HEK293T (cell line): ENCODE data around the gene CACNA1C.

Experiments used
- BHLHE40 ChIP-seq: fragments of 450-650 bp; IDR thresholded peaks from 2 replicates; pipeline ENCODE4 v1.6.1; 2016; ENCODE audit warnings: mild to moderate bottlenecking, moderate library complexity, borderline replicate concordance
- CTBP1 ChIP-seq: fragments of 450-650 bp; IDR thresholded peaks from 2 replicates; pipeline ENCODE4 v1.6.1; 2016; ENCODE audit warnings: borderline replicate concordance
- FOXA1 ChIP-seq: fragments of 450-650 bp; IDR thresholded peaks from 2 replicates; pipeline ENCODE4 v1.6.1; 2016; ENCODE audit warnings: mild to moderate bottlenecking
- FOXK2 ChIP-seq: fragments of 450-650 bp; IDR thresholded peaks from 2 replicates; pipeline ENCODE4 v1.6.1; 2016; ENCODE audit warnings: mild to moderate bottlenecking
- FOXM1 ChIP-seq: fragments of 450-650 bp; IDR thresholded peaks from 2 replicates; pipeline ENCODE4 v1.6.1; 2017; ENCODE audit warnings: mild to moderate bottlenecking, borderline replicate concordance
- L3MBTL2 ChIP-seq: fragments of 450-650 bp; conservative IDR thresholded peaks from 2 replicates; pipeline ENCODE4 v1.6.1; 2016; ENCODE audit warnings: mild to moderate bottlenecking
- PKNOX1 ChIP-seq: fragments of 450-650 bp; IDR thresholded peaks from 2 replicates; pipeline ENCODE4 v1.6.1; 2016
- SUZ12 ChIP-seq: fragments of 450-650 bp; IDR thresholded peaks from 2 replicates; pipeline ENCODE4 v1.6.1; 2016; ENCODE audit warnings: mild to moderate bottlenecking
- TARDBP ChIP-seq: fragments of 450-650 bp; IDR thresholded peaks from 2 replicates; pipeline ENCODE4 v1.6.1; 2016

- TF ChIP-seq FOXK2 (no peak), L3MBTL2 (no peak), FOXM1 (no peak), SUZ12 (no peak), PKNOX1 (no peak), FOXA1 (no peak), CTBP1 (no peak), BHLHE40 (no peak), TARDBP (no peak)
Observed at GRCh38 chr12:2020511-2020910, 32.3 kb upstream of the CACNA1C start.
